Esophagus muscularis mucosa (tissue), 4 donors: ENCODE measurements around the gene CTTNBP2. TPM values are rescaled to one million over a fixed set of nuclear protein-coding genes. Genes with fewer than 3 reads are reported as not detected.

ENCODE experiments used
- DNase-seq: peaks from one replicate; pipeline ENCODE4 v3.0.0-alpha.2; 2017; ENCODE audit errors: extremely low spot score
- H3K27ac ChIP-seq, 4 donors: fragments of 200-600 bp; sonication (generic); replicated peaks in 1 of 4; 1 replicate in 3 of 4; 2 replicates in 1 of 4; pipeline ENCODE4 v1.5.1; 2016 to 2019; ENCODE audit warnings: mild to moderate bottlenecking in 1 of 4
- H3K27me3 ChIP-seq, 4 donors: fragments of 200-600 bp; sonication (generic); one replicate each; pipeline versions ENCODE4 v1.5.1 to v1.6.0; 2016 to 2019
- H3K36me3 ChIP-seq, 4 donors: fragments of 200-600 bp; sonication (generic); one replicate each; pipeline ENCODE4 v1.5.1; 2016 to 2019
- H3K4me1 ChIP-seq, 4 donors: fragments of 200-600 bp; sonication (generic); one replicate each; pipeline ENCODE4 v1.5.1; 2016 to 2019
- H3K4me3 ChIP-seq, 4 donors: fragments of 200-600 bp; sonication (generic); 1 replicate in 2 of 4; 2 replicates in 2 of 4; pipeline ENCODE4 v1.5.1; 2016 to 2019; ENCODE audit warnings: mild to moderate bottlenecking in 4 of 4, moderate library complexity in 1 of 4
- H3K9me3 ChIP-seq, 4 donors: fragments of 200-600 bp; sonication (generic); 1 replicate in 3 of 4; 2 replicates in 1 of 4; pipeline ENCODE4 v1.5.1; 2016 to 2019
- CTCF ChIP-seq, 3 experiments: fragments of 200-600 bp in 2 of 3; fragments of 450-650 bp in 1 of 3; sonication (generic) in 2 of 3; IDR thresholded peaks; one replicate each; pipeline ENCODE4 v1.5.1; 2017 to 2019; ENCODE audit warnings: antibody characterized with exemption in 3 of 3, mild to moderate bottlenecking in 2 of 3, moderate library complexity in 1 of 3
- EP300 ChIP-seq: sonication (generic); formaldehyde crosslinking; IDR thresholded peaks from one replicate; pipeline ENCODE4 v1.6.1; 2017; ENCODE audit warnings: antibody characterized with exemption
- POLR2A ChIP-seq: fragments of 450-650 bp; IDR thresholded peaks from one replicate; pipeline ENCODE4 v1.6.1; 2017; ENCODE audit warnings: antibody characterized with exemption, moderate library complexity, mild to moderate bottlenecking, low read depth
- POLR2AphosphoS5 ChIP-seq, 2 donors: sonication (generic); formaldehyde crosslinking; IDR thresholded peaks; one replicate each; pipeline ENCODE4 v1.6.1; 2017; ENCODE audit warnings: antibody characterized with exemption in 2 of 2
- WGBS: methylation state at CpG from one replicate; pipeline ENCODE4 v1.1.5; 2018; 5-methylcytosine and 5-hydroxymethylcytosine counted together
- intact Hi-C: fragments of 100-400 bp; cut with DNase I; formaldehyde crosslinking; loops from one replicate; pipeline ENCODE4 v1.15.1; 2023
- total RNA-seq, 4 donors: library from RNA; depleted of rRNA; stranded (reverse); fragments of >200 nt; gene quantifications; one replicate each; pipeline versions ENCODE4 v1.1.0 to v1.2.1, GENCODE V29; 2016

CTTNBP2 gene
- total RNA-seq, 4 donors from 2014 or later, result 11.6 to 23.7 (median 13.7) TPM

GRCh38 chr7:117777335-117778142 lies 95.7 kb downstream of the CTTNBP2 start:
- TF ChIP-seq POLR2AphosphoS5 (IDR thresholded peaks at IDR 0.05), result no peak

GRCh38 chr7:117776224-117776623 lies 97.0 kb downstream of the CTTNBP2 start:
- intact Hi-C loops, result no loop called here
- Histone ChIP-seq H3K36me3 (peaks cover 0 to 20% (median 0%) of the 10 kb centered on the region in 4 donors), H3K4me3 (no peak overlapping the region), H3K27ac (no peak overlapping the region), H3K4me1 (peaks cover 0 to 25% (median 21%) of the 10 kb centered on the region in 4 donors), H3K27me3 (no peaks in the 10 kb centered on the region), H3K9me3 (no peaks in the 10 kb centered on the region)
- no peak for DNase-seq
- TF ChIP-seq EP300, result no peak
- no peak for TF ChIP-seq POLR2AphosphoS5 (IDR thresholded peaks at IDR 0.05)
- TF ChIP-seq CTCF (IDR thresholded peaks at IDR 0.05), result no peak
- TF ChIP-seq POLR2A, result no peak

More at GRCh38 chr7:117777335-117778142, 95.7 kb downstream of the CTTNBP2 start:
- WGBS, result 88% methylated on average over 3 of the region's 3 CpGs
- no peak overlapping the region for H3K4me3 ChIP-seq
- DNase-seq, result no peak
- no peaks in the 10 kb centered on the region for H3K9me3 ChIP-seq
- intact Hi-C loops, result no loop called here
- H3K27ac ChIP-seq, result no peak overlapping the region
- H3K36me3 ChIP-seq, result peaks cover 0 to 12% (median 0%) of the 10 kb centered on the region in 4 donors
- H3K4me1 ChIP-seq, result peaks cover 0 to 29% (median 21%) of the 10 kb centered on the region in 4 donors
- no peaks in the 10 kb centered on the region for H3K27me3 ChIP-seq

DNA sequence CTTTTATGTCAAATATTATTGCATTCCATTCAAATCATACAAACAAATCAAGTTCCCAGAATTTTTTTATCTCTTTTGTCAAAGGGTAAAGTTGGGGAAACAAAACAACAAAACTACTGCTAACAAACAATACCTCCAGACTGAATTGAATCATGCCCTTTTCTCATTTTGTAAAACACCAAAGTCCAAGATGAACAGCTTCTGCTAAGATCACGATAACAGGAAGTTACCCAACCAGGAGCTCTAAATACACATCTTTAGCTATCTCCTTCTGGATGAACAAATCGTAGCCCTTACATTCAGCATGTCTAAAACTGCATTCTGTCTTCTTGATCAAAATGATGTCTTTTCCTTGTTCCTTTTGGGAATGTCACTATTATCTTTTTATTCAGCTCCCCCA lies 97.4 kb downstream of the CTTNBP2 start:
- 77% methylated on average over 2 of the region's 2 CpGs for WGBS
- no peak overlapping the region for H3K27ac ChIP-seq
- no peak overlapping the region for H3K4me3 ChIP-seq
- H3K4me1 ChIP-seq, result peaks cover 0 to 21% (median 17%) of the 10 kb centered on the region in 4 donors
- no peaks in the 10 kb centered on the region for H3K9me3 ChIP-seq
- intact Hi-C loops, result no loop called here
- peaks cover 0 to 24% (median 0%) of the 10 kb centered on the region in 4 donors for H3K36me3 ChIP-seq
- H3K27me3 ChIP-seq, result no peaks in the 10 kb centered on the region
- TF ChIP-seq CTCF (IDR thresholded peaks at IDR 0.05), result no peak
- no peak for TF ChIP-seq POLR2A
- TF ChIP-seq POLR2AphosphoS5 (IDR thresholded peaks at IDR 0.05), result no peak
- no peak for TF ChIP-seq EP300
- no peak for DNase-seq

- H3K27me3 ChIP-seq, result no peaks in the 10 kb centered on the region
- H3K36me3 ChIP-seq, result peaks cover 0 to 25% (median 0%) of the 10 kb centered on the region in 4 donors
- intact Hi-C loops, result no loop called here
- no peak for TF ChIP-seq CTCF (IDR thresholded peaks at IDR 0.05)
- no peak for TF ChIP-seq POLR2AphosphoS5 (IDR thresholded peaks at IDR 0.05)
- no peak for TF ChIP-seq EP300
- no peak for TF ChIP-seq POLR2A
- no peak overlapping the region for H3K4me3 ChIP-seq
- 47% methylated on average over 1 of the region's 1 CpG for WGBS
- peaks cover 0 to 12% (median 10%) of the 10 kb centered on the region in 4 donors for H3K4me1 ChIP-seq
- H3K27ac ChIP-seq, result no peak overlapping the region
- no peaks in the 10 kb centered on the region for H3K9me3 ChIP-seq
- DNase-seq, result no peak
These were observed 98.3 kb downstream of the CTTNBP2 start for GRCh38 chr7:117774943-117775342.

- Histone ChIP-seq H3K4me3 (no peak overlapping the region), H3K36me3 (peaks cover 0 to 24% (median 0%) of the 10 kb centered on the region in 4 donors), H3K4me1 (peaks cover 0 to 9% (median 8%) of the 10 kb centered on the region in 4 donors), H3K27me3 (no peaks in the 10 kb centered on the region), H3K27ac (no peak overlapping the region), H3K9me3 (no peaks in the 10 kb centered on the region)
- DNase-seq, result no peak
- 93% methylated on average over 2 of the region's 2 CpGs for WGBS
- TF ChIP-seq CTCF (IDR thresholded peaks at IDR 0.05), result no peak
- TF ChIP-seq POLR2AphosphoS5 (IDR thresholded peaks at IDR 0.05), result no peak
- TF ChIP-seq EP300, result no peak
- no peak for TF ChIP-seq POLR2A
- intact Hi-C loops, result no loop called here
These were observed 100.8 kb downstream of the CTTNBP2 start for GRCh38 chr7:117772421-117772820.
